Measurements from ENCODE around the gene WNT4.

WNT4 gene

GRCh38 chr1:22107126-22107525, 35.8 kb downstream of the WNT4 start:
- DNase-seq, result no peak

- DNase-seq, result no peak
These were observed 37.2 kb downstream of the WNT4 start for GRCh38 chr1:22105611-22106207.

- DNase-seq, result peak in 1 of 2 experiments; percentile 11
These were observed 37.9 kb downstream of the WNT4 start for GRCh38 chr1:22104865-22105437.

GRCh38 chr1:22104094-22104493, 38.8 kb downstream of the WNT4 start:
- no peak for DNase-seq

- no peak for DNase-seq
These were observed 40.2 kb downstream of the WNT4 start for GRCh38 chr1:22102746-22103145.

GRCh38 chr1:22101995-22102394, 40.9 kb downstream of the WNT4 start:
- no peak for DNase-seq

- no peak for DNase-seq
These were observed 41.7 kb downstream of the WNT4 start for GRCh38 chr1:22101199-22101598.

- DNase-seq, result no peak
These were observed 42.7 kb downstream of the WNT4 start for GRCh38 chr1:22100168-22100567.

GRCh38 chr1:22098752-22099151, 44.1 kb downstream of the WNT4 start:
- no peak for DNase-seq

GRCh38 chr1:22096463-22096862, 46.4 kb downstream of the WNT4 start:
- no peak for DNase-seq

- no peak for DNase-seq
These were observed 46.9 kb downstream of the WNT4 start for GRCh38 chr1:22096036-22096435.

- no peak for DNase-seq
These were observed 49.4 kb downstream of the WNT4 start for GRCh38 chr1:22093513-22093912.

- DNase-seq, result peak; percentile 48 to 57
These were observed 50.7 kb downstream of the WNT4 start for GRCh38 chr1:22092026-22092768.

GRCh38 chr1:22090867-22091266, 52.0 kb downstream of the WNT4 start:
- no peak for DNase-seq

- DNase-seq, result no peak
These were observed 53.1 kb downstream of the WNT4 start for GRCh38 chr1:22089787-22090186.

GRCh38 chr1:22089134-22089571, 53.7 kb downstream of the WNT4 start:
- DNase-seq, result no peak

GRCh38 chr1:22088331-22088730, 54.6 kb downstream of the WNT4 start:
- no peak for DNase-seq

- DNase-seq, result no peak
These were observed 62.7 kb downstream of the WNT4 start for GRCh38 chr1:22080191-22080590.

GRCh38 chr1:22078133-22078532, 64.8 kb downstream of the WNT4 start:
- DNase-seq, result no peak

GRCh38 chr1:22077728-22078127, 65.2 kb downstream of the WNT4 start:
- DNase-seq, result no peak

GRCh38 chr1:22076346-22076745, 66.6 kb downstream of the WNT4 start:
- DNase-seq, result no peak

- no peak for DNase-seq
These were observed 67.2 kb downstream of the WNT4 start for GRCh38 chr1:22075718-22076117.

- DNase-seq, result no peak
These were observed 68.1 kb downstream of the WNT4 start for GRCh38 chr1:22074803-22075202.

GRCh38 chr1:22071511-22071910, 71.4 kb downstream of the WNT4 start:
- no peak for DNase-seq
